Spleen (tissue), 11 donors: ENCODE results near the gene ANKRD28. TPM values are rescaled to one million over a fixed set of nuclear protein-coding genes. Genes with fewer than 3 reads are reported as not detected.
A peak's percentile ranks its signal among the peaks of the same experiment; 100 is the strongest.

Experiments
- DNase-seq: peaks from one replicate; pipeline ENCODE4 v3.0.0-alpha.2; 2020
- H3K27ac ChIP-seq, 8 donors: fragments of 200-600 bp; sonication (generic) in 7 of 8; 1 replicate in 4 of 8; 2 replicates in 4 of 8; pipeline versions ENCODE4 v1.5.0 to v1.8.0; 2016 to 2021; ENCODE audit warnings: inconsistent platforms in 4 of 8, mild to moderate bottlenecking in 4 of 8, moderate library complexity in 1 of 8
- H3K27me3 ChIP-seq, 7 donors: fragments of 200-600 bp; sonication (generic) in 6 of 7; replicated peaks in 1 of 7; 1 replicate in 4 of 7; 2 replicates in 3 of 7; pipeline versions ENCODE4 v1.5.0 to v1.8.0; 2016 to 2021; ENCODE audit warnings: inconsistent platforms in 3 of 7, mild to moderate bottlenecking in 1 of 7
- H3K36me3 ChIP-seq, 6 donors: fragments of 200-600 bp; sonication (generic) in 5 of 6; 1 replicate in 4 of 6; 2 replicates in 2 of 6; pipeline versions ENCODE4 v1.5.0 to v1.8.0; 2016 to 2021; ENCODE audit warnings: inconsistent platforms in 2 of 6
- H3K4me1 ChIP-seq, 6 donors: fragments of 200-600 bp; sonication (generic) in 5 of 6; 1 replicate in 3 of 6; 2 replicates in 3 of 6; pipeline versions ENCODE4 v1.5.0 to v1.8.0; 2016 to 2021; ENCODE audit warnings: inconsistent platforms in 3 of 6
- H3K4me3 ChIP-seq, 8 donors: fragments of 200-600 bp; sonication (generic) in 7 of 8; 1 replicate in 4 of 8; 2 replicates in 4 of 8; pipeline versions ENCODE4 v1.5.0 to v1.8.0; 2016 to 2021; ENCODE audit warnings: inconsistent platforms in 4 of 8, mild to moderate bottlenecking in 4 of 8, moderate library complexity in 2 of 8
- H3K9me3 ChIP-seq, 8 donors: fragments of 200-600 bp; sonication (generic) in 7 of 8; 1 replicate in 4 of 8; 2 replicates in 4 of 8; pipeline versions ENCODE4 v1.5.0 to v1.8.0; 2016 to 2021; ENCODE audit warnings: inconsistent platforms in 4 of 8
- CTCF ChIP-seq, 11 experiments: fragments of 200-600 bp in 7 of 11; fragments of 450-650 bp in 4 of 11; sonication (generic) in 4 of 11; IDR thresholded peaks in 8 of 11; conservative IDR thresholded peaks in 3 of 11; 1 replicate in 7 of 11; 2 replicates in 4 of 11; pipeline versions ENCODE4 v1.4.0 to v1.8.0; 2016 to 2021; ENCODE audit warnings: antibody characterized with exemption in 11 of 11, inconsistent platforms in 4 of 11, mild to moderate bottlenecking in 1 of 11
- POLR2A ChIP-seq, 3 donors: fragments of 450-650 bp; IDR thresholded peaks; one replicate each; pipeline ENCODE4 v1.5.1; 2017; ENCODE audit warnings: antibody characterized with exemption in 3 of 3, mild to moderate bottlenecking in 1 of 3
- POLR2AphosphoS5 ChIP-seq, 3 donors: sonication (generic); formaldehyde crosslinking; IDR thresholded peaks; one replicate each; pipeline ENCODE4 v1.5.1; 2017; ENCODE audit warnings: antibody characterized with exemption in 3 of 3
- WGBS, 5 donors: extraction: QIAGEN DNeasy Blood & Tissue Kit in 3 of 5; methylation state at CpG; one replicate each; pipeline versions ENCODE4 v1.1.5 to v1.1.7; 2013 to 2018; 5-methylcytosine and 5-hydroxymethylcytosine counted together
- intact Hi-C: fragments of 100-400 bp; cut with DNase I; formaldehyde crosslinking; loops from one replicate; pipeline ENCODE4 v1.15.0; 2023; ENCODE audit warnings: low total_unique reads
- polyA plus RNA-seq, 3 donors: library from polyadenylated mRNA; stranded (reverse); fragments of 200-250 nt; gene quantifications; one replicate each; pipeline ENCODE4 v1.2.1, GENCODE V29; 2013
- total RNA-seq, 7 donors: library from RNA; depleted of rRNA in 3 of 7; stranded (reverse); fragments of >200 nt in 3 of 7; fragmentation: NEBNext Ultra II Directional in 4 of 7; extraction: Animal tissue kit (Norgen Biotek cat#: 25700) in 4 of 7; gene quantifications; one replicate each; pipeline versions ENCODE4 v1.1.0 to v1.2.1, GENCODE V29; 2016 to 2021
- donor health status: healthy with polysubstance abuse.
- donor health status: DM: no; HTN: no; CAD: no; lungs with moderate emphysema.
- donor health status: DM: no; HTN: no; CAD: no.
- donor health status: Bipolar disorder and iron deficiency.
- donor health status: healthy.
- donor health status: DM: no; HTN: no; CAD: no.
- donor health status: DM: yes; HTN: yes; CAD: no.

ANKRD28 gene
- total and polyA plus RNA-seq, 10 donors, result 5.3 to 68.6 (median 42.2) TPM

DNA sequence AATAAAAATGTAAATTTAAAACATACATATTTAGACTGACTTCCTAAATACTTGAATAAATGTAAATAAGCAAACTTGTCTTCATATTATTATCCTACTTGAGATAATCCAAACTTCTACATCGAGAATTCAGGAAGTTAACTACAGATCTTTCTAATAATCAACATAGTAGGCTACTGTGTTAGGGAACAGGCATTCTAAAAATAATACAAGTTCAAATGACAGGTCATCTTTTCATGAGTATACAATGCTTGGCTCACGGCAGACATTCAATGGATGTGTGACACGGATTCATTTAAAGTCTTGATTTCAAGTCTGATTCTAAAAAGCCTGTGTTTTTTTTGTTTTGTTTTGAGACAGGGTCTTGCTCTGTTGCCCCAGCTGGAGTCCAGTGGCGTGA is 107.5 kb downstream of the ANKRD28 start:
- Histone ChIP-seq H3K9me3 (no peaks in the 10 kb centered on the region), H3K4me3 (no peak overlapping the region), H3K4me1 (no peaks in the 10 kb centered on the region), H3K36me3 (peaks cover 0 to 100% (median 29%) of the 10 kb centered on the region in 6 donors), H3K27me3 (no peaks in the 10 kb centered on the region), H3K27ac (no peak overlapping the region)
- 89 to 93% (median 90%) methylated on average over 4 of the region's 4 CpGs for WGBS, 5 donors
- TF ChIP-seq CTCF (IDR thresholded peaks at IDR 0.05 in 8 of 11, conservative IDR thresholded peaks at IDR 0.05 in 3 of 11), result no peak
- TF ChIP-seq POLR2A (IDR thresholded peaks at IDR 0.05), result no peak
- no peak for TF ChIP-seq POLR2AphosphoS5 (IDR thresholded peaks at IDR 0.05)
- intact Hi-C loops, result no loop called here
- DNase-seq, result no peak

- no peak overlapping the region for H3K27ac ChIP-seq
- H3K9me3 ChIP-seq, result no peaks in the 10 kb centered on the region
- TF ChIP-seq POLR2A (IDR thresholded peaks at IDR 0.05), result no peak
- no peak for TF ChIP-seq CTCF (IDR thresholded peaks at IDR 0.05 in 8 of 11, conservative IDR thresholded peaks at IDR 0.05 in 3 of 11)
- TF ChIP-seq POLR2AphosphoS5 (IDR thresholded peaks at IDR 0.05), result no peak
- no peak overlapping the region for H3K4me3 ChIP-seq
- peaks cover 0 to 92% (median 32%) of the 10 kb centered on the region in 6 donors for H3K36me3 ChIP-seq
- H3K4me1 ChIP-seq, result peaks cover 0 to 24% (median 14%) of the 10 kb centered on the region in 6 donors
- H3K27me3 ChIP-seq, result no peaks in the 10 kb centered on the region
- intact Hi-C loops, result no loop called here
- WGBS, 5 donors, result 73 to 88% (median 75%) methylated on average over 7 of the region's 7 CpGs
- no peak for DNase-seq
Measured at GRCh38 chr3:15685927-15686326, 111.9 kb downstream of the ANKRD28 start.

DNA sequence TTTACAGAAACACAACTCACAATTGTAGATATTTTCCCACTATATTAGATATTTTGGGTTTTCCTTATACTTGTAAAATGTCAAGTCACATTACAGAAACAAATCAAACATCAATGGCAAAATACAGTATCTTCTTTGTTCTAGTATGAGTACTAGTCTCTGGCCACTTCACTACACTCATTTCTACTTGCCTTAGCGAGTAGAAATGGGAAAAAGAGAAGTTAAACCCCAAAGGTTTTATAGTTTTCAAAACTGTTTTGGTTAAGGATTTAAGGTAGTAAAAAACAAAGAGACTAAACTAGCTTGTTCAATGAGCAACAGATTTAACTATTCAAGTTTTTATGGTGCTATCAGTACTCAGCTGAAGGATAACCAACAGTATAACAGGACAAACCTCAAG is 114.5 kb downstream of the ANKRD28 start:
- DNase-seq, result no peak
- Histone ChIP-seq H3K36me3 (peaks cover 0 to 90% (median 22%) of the 10 kb centered on the region in 6 donors), H3K9me3 (no peaks in the 10 kb centered on the region), H3K4me3 (no peak overlapping the region), H3K27ac (peak overlapping the region in 3 of 8 donors; percentile 1 to 3 (median 2)), H3K27me3 (no peaks in the 10 kb centered on the region), H3K4me1 (peaks cover 0 to 24% (median 14%) of the 10 kb centered on the region in 6 donors)
- intact Hi-C loops, result no loop called here
- TF ChIP-seq POLR2A (IDR thresholded peaks at IDR 0.05) (no peak), POLR2AphosphoS5 (IDR thresholded peaks at IDR 0.05) (no peak), CTCF (IDR thresholded peaks at IDR 0.05 in 8 of 11, conservative IDR thresholded peaks at IDR 0.05 in 3 of 11) (no peak)
- WGBS, 5 donors, result 70 to 80% (median 73%) methylated on average over 1 of the region's 1 CpG

- H3K27ac ChIP-seq, result peak overlapping the region in 3 of 8 donors; percentile 1 to 3 (median 2)
- H3K36me3 ChIP-seq, result peaks cover 0 to 90% (median 21%) of the 10 kb centered on the region in 6 donors
- intact Hi-C loops, result no loop called here
- H3K27me3 ChIP-seq, result no peaks in the 10 kb centered on the region
- no peak overlapping the region for H3K4me3 ChIP-seq
- no peaks in the 10 kb centered on the region for H3K9me3 ChIP-seq
- TF ChIP-seq POLR2A (IDR thresholded peaks at IDR 0.05), result no peak
- no peak for TF ChIP-seq POLR2AphosphoS5 (IDR thresholded peaks at IDR 0.05)
- no peak for TF ChIP-seq CTCF (IDR thresholded peaks at IDR 0.05 in 8 of 11, conservative IDR thresholded peaks at IDR 0.05 in 3 of 11)
- H3K4me1 ChIP-seq, result peaks cover 0 to 24% (median 14%) of the 10 kb centered on the region in 6 donors
- 48 to 54% (median 53%) methylated on average over 3 of the region's 3 CpGs for WGBS, 5 donors
- no peak for DNase-seq
Measured at GRCh38 chr3:15682561-15683185, 115.1 kb downstream of the ANKRD28 start.
